Stimulated activated naive CD4-positive, alpha-beta T cell treated with Interleukin-2 at 50 U/mL for 16 hours (primary cell): ENCODE measurements around the gene RXFP3.
"Not testable (repeated sequence)": the region's sequence is repeated elsewhere in the genome, so short reads cannot be mapped to it uniquely, and the experiment has no call there.

Experiments
- DNase-seq: peaks from one replicate; lab custom pipeline; 2025; lab: John Stamatoyannopoulos, UW

The RXFP3 gene

DNA sequence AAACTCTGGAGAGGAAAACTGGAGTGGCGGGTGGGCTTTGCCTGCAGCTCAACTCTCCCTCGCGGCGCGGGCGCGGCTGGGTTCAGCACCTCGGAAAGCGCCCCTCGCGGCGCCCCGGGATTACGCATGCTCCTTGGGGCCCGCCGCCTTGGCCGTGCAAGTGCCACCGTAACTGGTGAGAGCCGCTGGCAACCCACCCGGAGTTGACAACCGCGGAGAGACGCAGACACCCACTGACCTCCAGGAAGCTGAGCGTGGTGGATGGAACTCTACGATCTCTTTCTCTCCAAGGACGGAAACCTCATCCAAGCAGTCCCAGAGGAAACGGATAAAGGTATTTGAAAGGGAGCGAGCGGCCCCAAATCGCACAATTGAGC lies 194 bp upstream of the RXFP3 start:
- no peak for DNase-seq

DNA sequence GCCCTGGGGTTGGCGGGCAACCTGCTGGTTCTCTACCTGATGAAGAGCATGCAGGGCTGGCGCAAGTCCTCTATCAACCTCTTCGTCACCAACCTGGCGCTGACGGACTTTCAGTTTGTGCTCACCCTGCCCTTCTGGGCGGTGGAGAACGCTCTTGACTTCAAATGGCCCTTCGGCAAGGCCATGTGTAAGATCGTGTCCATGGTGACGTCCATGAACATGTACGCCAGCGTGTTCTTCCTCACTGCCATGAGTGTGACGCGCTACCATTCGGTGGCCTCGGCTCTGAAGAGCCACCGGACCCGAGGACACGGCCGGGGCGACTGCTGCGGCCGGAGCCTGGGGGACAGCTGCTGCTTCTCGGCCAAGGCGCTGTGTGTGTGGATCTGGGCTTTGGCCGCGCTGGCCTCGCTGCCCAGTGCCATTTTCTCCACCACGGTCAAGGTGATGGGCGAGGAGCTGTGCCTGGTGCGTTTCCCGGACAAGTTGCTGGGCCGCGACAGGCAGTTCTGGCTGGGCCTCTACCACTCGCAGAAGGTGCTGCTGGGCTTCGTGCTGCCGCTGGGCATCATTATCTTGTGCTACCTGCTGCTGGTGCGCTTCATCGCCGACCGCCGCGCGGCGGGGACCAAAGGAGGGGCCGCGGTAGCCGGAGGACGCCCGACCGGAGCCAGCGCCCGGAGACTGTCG lies 976 bp downstream of the RXFP3 start:
- no peak for DNase-seq

DNA sequence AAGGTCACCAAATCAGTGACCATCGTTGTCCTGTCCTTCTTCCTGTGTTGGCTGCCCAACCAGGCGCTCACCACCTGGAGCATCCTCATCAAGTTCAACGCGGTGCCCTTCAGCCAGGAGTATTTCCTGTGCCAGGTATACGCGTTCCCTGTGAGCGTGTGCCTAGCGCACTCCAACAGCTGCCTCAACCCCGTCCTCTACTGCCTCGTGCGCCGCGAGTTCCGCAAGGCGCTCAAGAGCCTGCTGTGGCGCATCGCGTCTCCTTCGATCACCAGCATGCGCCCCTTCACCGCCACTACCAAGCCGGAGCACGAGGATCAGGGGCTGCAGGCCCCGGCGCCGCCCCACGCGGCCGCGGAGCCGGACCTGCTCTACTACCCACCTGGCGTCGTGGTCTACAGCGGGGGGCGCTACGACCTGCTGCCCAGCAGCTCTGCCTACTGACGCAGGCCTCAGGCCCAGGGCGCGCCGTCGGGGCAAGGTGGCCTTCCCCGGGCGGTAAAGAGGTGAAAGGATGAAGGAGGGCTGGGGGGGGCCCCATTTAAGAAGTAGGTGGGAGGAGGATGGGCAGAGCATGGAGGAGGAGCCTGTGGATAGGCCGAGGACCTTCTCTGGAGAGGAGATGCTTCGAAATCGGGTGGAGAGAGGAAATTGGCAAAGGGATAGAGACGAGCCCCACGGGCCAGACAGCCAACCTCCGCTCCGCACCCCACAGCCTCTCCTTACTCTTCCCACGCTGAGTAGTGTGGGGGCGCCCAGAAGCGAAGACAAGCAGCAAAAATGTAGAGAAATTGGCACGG lies 1.7 kb downstream of the RXFP3 start:
- DNase-seq, result no peak

DNA sequence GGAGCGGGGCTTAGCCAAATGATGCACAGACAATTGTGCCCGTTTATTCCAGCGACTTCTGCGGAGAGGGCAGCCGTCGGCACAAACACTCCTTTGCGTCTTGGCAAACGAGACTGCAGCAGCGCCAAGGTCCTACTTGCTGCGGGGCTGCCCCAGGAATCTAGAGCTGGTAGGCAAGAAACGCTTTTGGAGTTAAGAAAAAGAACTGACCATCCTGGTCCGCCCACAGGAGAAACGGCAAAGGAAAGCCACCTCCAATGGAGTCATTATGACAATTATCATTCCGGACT lies 2.3 kb downstream of the RXFP3 start:
- DNase-seq, result no peak

DNA sequence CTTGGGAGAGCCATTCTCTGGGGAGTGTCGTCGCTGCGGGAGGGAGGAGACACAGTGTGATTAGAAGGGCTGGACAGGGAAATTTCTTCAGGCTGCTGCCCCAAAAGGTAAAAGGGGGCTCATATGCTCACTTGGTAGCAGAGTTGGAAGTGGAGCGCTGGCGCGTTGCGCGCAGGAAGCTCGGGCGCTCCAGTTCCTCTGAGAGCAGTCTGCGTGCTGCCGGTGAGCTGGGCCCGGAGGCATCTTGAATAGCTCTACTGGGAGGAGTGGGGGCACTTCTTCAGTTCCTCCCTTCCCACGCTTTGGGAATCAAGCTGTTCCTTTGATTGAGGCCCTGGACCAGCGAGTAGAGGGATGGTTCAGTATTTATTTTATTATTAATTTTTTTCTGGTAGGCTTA lies 2.7 kb downstream of the RXFP3 start:
- no peak for DNase-seq

- no peak for DNase-seq
Observed at GRCh38 chr5:33939556-33940262, 3.5 kb downstream of the RXFP3 start.

DNA sequence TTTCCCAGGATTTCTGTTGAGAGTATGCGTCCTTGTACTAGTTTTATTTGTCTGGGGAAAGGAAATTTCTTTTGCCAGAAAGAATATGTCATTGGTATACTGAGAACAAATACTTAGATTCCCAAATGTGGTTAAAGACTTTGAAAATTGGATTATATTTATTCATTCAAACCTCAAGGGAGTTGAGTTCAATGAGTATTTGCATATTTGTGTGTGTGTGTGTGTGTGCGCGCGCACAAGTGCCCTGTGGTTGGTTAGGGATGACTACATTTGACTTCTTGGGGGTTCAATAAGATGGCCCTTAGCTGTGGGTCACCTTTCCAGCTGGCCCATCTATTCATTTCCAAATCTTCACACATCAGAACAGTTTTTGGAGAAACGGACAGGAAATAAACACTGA lies 4.9 kb downstream of the RXFP3 start:
- no peak for DNase-seq

GRCh38 chr5:33944543-33945132 lies 8.5 kb downstream of the RXFP3 start:
- DNase-seq, result no peak

DNA sequence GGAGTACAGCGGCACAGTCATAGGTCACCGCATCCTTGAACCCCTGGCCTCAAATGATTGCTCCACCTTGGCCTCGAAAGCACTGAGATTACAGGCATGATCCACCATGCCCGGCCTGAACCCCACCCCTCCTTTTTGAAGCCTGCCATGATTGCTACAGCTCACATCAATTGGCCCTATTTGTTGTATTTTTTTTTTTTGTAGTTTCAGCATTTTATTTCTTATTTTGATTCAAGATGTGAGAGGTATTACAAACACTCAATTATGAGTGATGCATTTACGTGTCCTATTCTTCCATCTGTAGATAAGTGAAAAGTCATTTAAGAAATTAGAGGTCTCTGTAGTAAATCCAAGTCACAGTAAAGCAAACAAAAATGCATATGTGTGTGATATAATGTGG lies 16.0 kb downstream of the RXFP3 start:
- DNase-seq, result not testable (repeated sequence)

GRCh38 chr5:33957577-33958150 lies 21.5 kb downstream of the RXFP3 start:
- DNase-seq, result no peak

DNA sequence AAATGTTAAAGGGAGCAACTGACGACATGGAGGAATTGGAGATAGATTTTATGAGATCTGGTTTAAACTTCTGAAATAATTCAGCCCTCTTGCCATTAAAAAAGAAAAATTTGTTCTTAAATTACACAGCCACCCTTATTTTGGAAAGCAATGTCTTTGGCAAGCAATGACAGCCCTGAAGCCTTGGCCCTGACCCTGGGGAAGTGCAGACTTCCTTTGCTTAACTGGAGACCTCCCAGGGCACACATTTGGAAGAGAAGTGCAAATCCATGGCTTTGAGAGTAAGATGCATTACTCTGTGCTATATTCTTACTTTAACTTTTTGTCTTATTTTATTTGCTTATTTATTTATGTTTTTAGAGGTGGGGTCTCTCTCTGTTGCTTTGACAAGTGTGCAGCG lies 22.0 kb downstream of the RXFP3 start:
- DNase-seq, result no peak

GRCh38 chr5:33964132-33964700 lies 28.0 kb downstream of the RXFP3 start:
- DNase-seq, result no peak

DNA sequence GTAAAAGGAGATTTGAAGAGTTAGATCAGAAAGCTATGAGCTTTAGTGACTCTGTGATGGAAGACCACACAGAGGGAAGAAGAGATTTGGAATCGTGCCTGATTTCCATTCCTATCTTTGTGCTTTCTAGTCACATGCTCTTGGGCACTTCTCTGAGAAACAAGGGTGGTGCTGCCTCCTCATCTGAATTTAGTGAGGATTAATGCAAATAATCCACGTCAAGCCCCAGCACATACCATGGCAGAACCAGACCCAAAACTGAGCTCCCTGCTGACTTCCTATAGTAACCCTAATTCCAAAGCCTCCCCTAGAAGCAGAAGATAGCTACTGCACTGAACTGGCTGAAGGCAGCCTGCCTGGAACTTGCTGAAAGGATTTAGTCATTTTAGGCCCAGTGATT lies 30.6 kb downstream of the RXFP3 start:
- no peak for DNase-seq

GRCh38 chr5:33968211-33969005 lies 32.2 kb downstream of the RXFP3 start:
- no peak for DNase-seq

GRCh38 chr5:33969572-33970452 lies 33.6 kb downstream of the RXFP3 start:
- DNase-seq, result no peak

- no peak for DNase-seq
Observed at GRCh38 chr5:33973271-33973670, 37.1 kb downstream of the RXFP3 start.

DNA sequence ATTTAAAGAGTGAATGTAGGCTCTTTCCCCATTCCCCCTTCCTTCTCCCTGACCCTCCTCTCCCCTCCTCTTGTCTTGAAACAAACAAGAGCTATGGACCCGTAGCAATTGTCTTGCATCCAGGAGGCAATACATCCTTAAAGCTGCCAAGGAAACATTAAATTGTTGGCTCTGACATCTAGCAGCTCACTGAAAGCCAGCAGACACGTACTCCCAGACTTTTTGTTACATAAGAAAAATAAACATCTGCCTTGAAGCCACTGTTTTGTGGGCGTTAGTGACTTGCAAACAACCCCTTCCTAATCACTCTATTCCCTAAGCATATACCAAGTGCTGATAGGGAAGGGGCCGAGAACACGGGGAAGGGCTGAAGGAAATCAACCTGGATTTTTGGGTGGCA lies 39.7 kb downstream of the RXFP3 start:
- no peak for DNase-seq

DNA sequence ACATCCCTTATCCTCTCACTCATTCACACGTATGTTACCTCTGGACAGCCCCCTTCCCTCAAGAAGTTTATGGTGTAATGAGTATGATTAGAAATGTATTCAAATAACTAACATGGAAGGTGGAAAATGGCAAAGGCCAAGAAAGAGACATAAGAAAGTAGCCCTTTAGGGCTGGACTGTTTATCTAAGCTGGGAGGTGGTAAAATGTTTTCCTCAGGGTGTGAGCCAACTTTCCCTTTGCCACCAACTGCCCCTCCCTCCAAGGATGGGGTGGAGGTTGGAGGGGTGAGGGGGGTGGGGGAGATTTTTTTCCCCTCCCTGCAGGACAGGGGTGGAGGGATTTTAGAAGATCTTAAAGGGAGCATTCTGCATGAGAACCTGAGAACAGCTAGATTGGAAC lies 40.1 kb downstream of the RXFP3 start:
- no peak for DNase-seq

DNA sequence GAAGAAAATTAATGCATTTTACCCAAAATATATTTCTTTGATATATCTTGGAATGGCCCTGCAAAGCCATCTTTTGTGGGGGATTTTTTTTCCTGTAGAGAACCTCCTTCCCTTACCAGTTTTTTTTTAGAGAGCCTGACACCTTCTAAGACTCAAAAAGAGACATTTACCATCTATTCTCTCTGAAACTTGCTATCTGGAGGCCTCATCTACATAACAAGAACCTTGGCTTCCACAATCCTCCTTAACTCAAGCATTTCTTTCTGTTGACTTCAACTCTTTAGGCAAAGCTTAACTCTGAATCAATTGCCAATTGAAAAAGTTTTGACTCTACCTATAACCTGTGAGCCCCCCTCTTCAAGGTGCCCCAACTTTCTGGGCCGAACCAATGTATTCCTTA lies 42.1 kb downstream of the RXFP3 start:
- no peak for DNase-seq

DNA sequence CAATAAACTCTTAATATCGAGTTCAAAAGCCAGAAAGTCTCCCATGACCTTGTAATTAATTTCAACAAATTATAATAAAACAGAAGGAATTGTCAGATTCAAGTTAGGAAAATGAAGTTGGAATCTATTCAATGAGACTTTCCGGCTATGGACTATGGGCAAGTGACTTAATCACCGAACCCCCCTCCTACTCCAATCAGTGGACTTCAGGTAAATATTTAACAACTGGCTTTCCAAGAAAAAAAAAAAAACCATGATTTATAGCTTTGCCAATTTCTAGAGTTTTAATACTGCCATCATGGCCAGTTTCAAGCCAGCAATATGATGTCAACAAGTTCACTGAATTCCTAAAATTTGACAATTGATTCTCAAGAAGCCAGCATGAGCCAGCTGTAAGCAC lies 43.8 kb downstream of the RXFP3 start:
- DNase-seq, result no peak
